A673 (cell line): ENCODE data around the gene ZNF823.

ENCODE experiments used
- CTCF ChIP-seq: fragments of 300-800, 200-600 bp; sonication (generic); conservative IDR thresholded peaks from 2 replicates; pipeline ENCODE4 v1.5.1; 2017; ENCODE audit warnings: low read depth, mild to moderate bottlenecking, antibody characterized with exemption, low read length, moderate library complexity, mixed read lengths
- EZH2 ChIP-seq: fragments of 200-600 bp; sonication (generic); IDR thresholded peaks from 2 replicates; pipeline ENCODE4 v1.6.1; 2017; ENCODE audit warnings: borderline replicate concordance, low read depth, mild to moderate bottlenecking, mixed read lengths, antibody characterized with exemption, low read length; ENCODE audit not compliant: poor library complexity, severe bottlenecking

GRCh38 chr19:11674067-11674492 is 64.7 kb downstream of the ZNF823 start:
- no peak for TF ChIP-seq CTCF
- no peak for TF ChIP-seq EZH2
